Left lobe of liver (tissue), 2 donors: ENCODE measurements around the gene TP53BP2. TPM values are rescaled to one million over a fixed set of nuclear protein-coding genes. Genes with fewer than 3 reads are reported as not detected.
"Not testable (repeated sequence)": the region's sequence is repeated elsewhere in the genome, so short reads cannot be mapped to it uniquely, and the experiment has no call there.

Experiments used
- ATAC-seq: fragments of 200-7000 bp; cut with Tn5 transposase; one replicate; pipeline ENCODE4 v1.9.1; 2020; ENCODE audit warnings: mild to moderate bottlenecking, moderate library complexity
- DNase-seq: peaks from one replicate; pipeline ENCODE4 v3.0.0-alpha.2; 2020; ENCODE audit warnings: low spot score
- total RNA-seq: library from RNA; stranded (reverse); gene quantifications from one replicate; pipeline ENCODE4 v1.2.1, GENCODE V29; 2021
- donor health status: DM: no; HTN: no; CAD: no; lungs with moderate emphysema.
- donor health status: DM: no; HTN: yes; CAD: no.

TP53BP2 gene
- total RNA-seq, 1 donor from 2014 or later = 11.6 TPM

GRCh38 chr1:223859058-223859457, 13.3 kb upstream of the TP53BP2 start:
- no peak for DNase-seq
- ATAC-seq = no peak

GRCh38 chr1:223856386-223856785, 10.6 kb upstream of the TP53BP2 start:
- no peak for ATAC-seq
- DNase-seq = no peak

- DNase-seq (no peak), ATAC-seq (no peak)
These were observed 8.0 kb upstream of the TP53BP2 start for GRCh38 chr1:223853748-223854147.

GRCh38 chr1:223853275-223853674, 7.5 kb upstream of the TP53BP2 start:
- ATAC-seq (no peak), DNase-seq (no peak)

GRCh38 chr1:223852337-223852736, 6.6 kb upstream of the TP53BP2 start:
- DNase-seq (no peak), ATAC-seq (no peak)

GRCh38 chr1:223849352-223850254, 3.9 kb upstream of the TP53BP2 start:
- ATAC-seq = no peak
- no peak for DNase-seq

GRCh38 chr1:223848536-223848935, 2.8 kb upstream of the TP53BP2 start:
- ATAC-seq (no peak), DNase-seq (no peak)

- no peak for ATAC-seq
- no peak for DNase-seq
These were observed 2.1 kb upstream of the TP53BP2 start for GRCh38 chr1:223847781-223848345.

- peak; percentile 37 for ATAC-seq
- peak; percentile 72 for DNase-seq
These were observed 524 bp downstream of the TP53BP2 start for GRCh38 chr1:223845037-223845809.

- no peak for ATAC-seq
- no peak for DNase-seq
These were observed 1.0 kb downstream of the TP53BP2 start for GRCh38 chr1:223844787-223845036.

GRCh38 chr1:223843934-223844786, 1.6 kb downstream of the TP53BP2 start:
- DNase-seq = no peak
- no peak for ATAC-seq

- DNase-seq (no peak), ATAC-seq (no peak)
These were observed 3.0 kb downstream of the TP53BP2 start for GRCh38 chr1:223842784-223843183.

- not testable (repeated sequence) for ATAC-seq, DNase-seq
These were observed 3.6 kb downstream of the TP53BP2 start for GRCh38 chr1:223841977-223842623.

GRCh38 chr1:223840254-223840653, 5.5 kb downstream of the TP53BP2 start:
- ATAC-seq = no peak
- DNase-seq = no peak

- ATAC-seq (no peak), DNase-seq (no peak)
These were observed 7.5 kb downstream of the TP53BP2 start for GRCh38 chr1:223838125-223838854.

- DNase-seq (no peak), ATAC-seq (peak; percentile 49)
These were observed 8.1 kb downstream of the TP53BP2 start for GRCh38 chr1:223837687-223838086.

GRCh38 chr1:223837206-223837605, 8.5 kb downstream of the TP53BP2 start:
- no peak for ATAC-seq
- no peak for DNase-seq

- DNase-seq (no peak), ATAC-seq (no peak)
These were observed 9.2 kb downstream of the TP53BP2 start for GRCh38 chr1:223836586-223836985.

GRCh38 chr1:223835754-223836153, 10.0 kb downstream of the TP53BP2 start:
- ATAC-seq = no peak

More at GRCh38 chr1:223835754-223836153, 10.0 kb downstream of the TP53BP2 start:
- no peak for DNase-seq
